HG03378 (cell line): Measurements from ENCODE around the gene JCAD.
"Not testable (repeated sequence)": the region's sequence is repeated elsewhere in the genome, so short reads cannot be mapped to it uniquely, and the experiment has no call there.

Experiments used
- ATAC-seq: cut with Tn5 transposase; IDR thresholded peaks from one replicate; pipeline ENCODE4 v1.9.1; 2021; ENCODE audit warnings: mild to moderate bottlenecking, moderate library complexity; ENCODE audit not compliant: unreplicated experiment

JCAD gene

GRCh38 chr10:30028006-30028737 lies 31.2 kb downstream of the JCAD start:
- ATAC-seq, result no peak

GRCh38 chr10:30027057-30028005 lies 32.1 kb downstream of the JCAD start:
- peak; percentile 90 for ATAC-seq

GRCh38 chr10:30026578-30026977 lies 32.8 kb downstream of the JCAD start:
- ATAC-seq, result no peak

GRCh38 chr10:30026080-30026479 lies 33.3 kb downstream of the JCAD start:
- ATAC-seq, result no peak

GRCh38 chr10:30025428-30025827 lies 34.0 kb downstream of the JCAD start:
- ATAC-seq, result not testable (repeated sequence)

GRCh38 chr10:30022590-30022989 lies 36.8 kb downstream of the JCAD start:
- no peak for ATAC-seq

GRCh38 chr10:30019468-30019867 lies 39.9 kb downstream of the JCAD start:
- no peak for ATAC-seq

- ATAC-seq, result no peak
Observed at GRCh38 chr10:30018496-30018895, 40.9 kb downstream of the JCAD start.

GRCh38 chr10:30017966-30018365 lies 41.4 kb downstream of the JCAD start:
- no peak for ATAC-seq

- ATAC-seq, result no peak
Observed at GRCh38 chr10:30017556-30017955, 41.8 kb downstream of the JCAD start.

GRCh38 chr10:30014511-30014910 lies 44.9 kb downstream of the JCAD start:
- ATAC-seq, result no peak

GRCh38 chr10:30013757-30014156 lies 45.6 kb downstream of the JCAD start:
- ATAC-seq, result no peak

- no peak for ATAC-seq
Observed at GRCh38 chr10:30011956-30012647, 47.3 kb downstream of the JCAD start.

GRCh38 chr10:30011396-30011795 lies 48.0 kb downstream of the JCAD start:
- no peak for ATAC-seq

- ATAC-seq, result no peak
Observed at GRCh38 chr10:30007406-30007805, 52.0 kb downstream of the JCAD start.

GRCh38 chr10:30006410-30006809 lies 53.0 kb downstream of the JCAD start:
- ATAC-seq, result no peak

- not testable (repeated sequence) for ATAC-seq
Observed at GRCh38 chr10:30005116-30005515, 54.3 kb downstream of the JCAD start.

GRCh38 chr10:30002426-30003266 lies 56.7 kb downstream of the JCAD start:
- no peak for ATAC-seq

GRCh38 chr10:30000802-30001571 lies 58.4 kb downstream of the JCAD start:
- no peak for ATAC-seq
